Upper lobe of left lung (tissue), 4 donors: ENCODE measurements around the gene ANKMY1.

ENCODE experiments used
- EP300 ChIP-seq, 4 donors: sonication (generic); formaldehyde crosslinking; IDR thresholded peaks; one replicate each; pipeline ENCODE4 v1.5.1; 2017; ENCODE audit warnings: antibody characterized with exemption in 4 of 4, control low read depth in 2 of 4
- POLR2AphosphoS5 ChIP-seq, 2 donors: sonication (generic); formaldehyde crosslinking; IDR thresholded peaks; one replicate each; pipeline ENCODE4 v1.5.1; 2017; ENCODE audit warnings: antibody characterized with exemption in 2 of 2
- TF ChIP-seq, protein P1 (sequence below), 6 experiments: fragments of 450-650 bp in 4 of 6; fragments of 200-600 bp in 2 of 6; sonication (generic) in 2 of 6; IDR thresholded peaks; one replicate each; pipeline ENCODE4 v1.5.1; 2016 to 2019; ENCODE audit warnings: antibody characterized with exemption in 6 of 6

DNA sequence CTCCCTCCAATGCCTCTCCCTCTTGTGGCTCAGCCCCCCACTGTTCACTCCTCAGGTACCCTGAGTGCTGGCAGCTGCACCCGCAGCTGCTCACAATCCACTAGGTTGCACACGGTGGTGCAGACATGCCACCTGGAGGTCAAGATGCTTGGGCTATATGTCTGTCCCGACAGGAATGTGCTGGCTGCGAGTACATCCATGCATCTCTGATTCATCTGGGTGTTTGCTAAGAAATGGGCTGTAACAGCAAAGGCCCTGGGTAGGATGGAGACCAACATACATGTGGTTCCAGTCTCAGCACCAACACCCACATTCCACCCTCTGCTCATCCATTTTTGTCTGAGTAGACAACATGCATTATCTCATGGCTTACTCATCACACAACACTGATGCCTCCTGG, 31.3 kb downstream of the ANKMY1 start:
- TF ChIP-seq, protein P1, sequence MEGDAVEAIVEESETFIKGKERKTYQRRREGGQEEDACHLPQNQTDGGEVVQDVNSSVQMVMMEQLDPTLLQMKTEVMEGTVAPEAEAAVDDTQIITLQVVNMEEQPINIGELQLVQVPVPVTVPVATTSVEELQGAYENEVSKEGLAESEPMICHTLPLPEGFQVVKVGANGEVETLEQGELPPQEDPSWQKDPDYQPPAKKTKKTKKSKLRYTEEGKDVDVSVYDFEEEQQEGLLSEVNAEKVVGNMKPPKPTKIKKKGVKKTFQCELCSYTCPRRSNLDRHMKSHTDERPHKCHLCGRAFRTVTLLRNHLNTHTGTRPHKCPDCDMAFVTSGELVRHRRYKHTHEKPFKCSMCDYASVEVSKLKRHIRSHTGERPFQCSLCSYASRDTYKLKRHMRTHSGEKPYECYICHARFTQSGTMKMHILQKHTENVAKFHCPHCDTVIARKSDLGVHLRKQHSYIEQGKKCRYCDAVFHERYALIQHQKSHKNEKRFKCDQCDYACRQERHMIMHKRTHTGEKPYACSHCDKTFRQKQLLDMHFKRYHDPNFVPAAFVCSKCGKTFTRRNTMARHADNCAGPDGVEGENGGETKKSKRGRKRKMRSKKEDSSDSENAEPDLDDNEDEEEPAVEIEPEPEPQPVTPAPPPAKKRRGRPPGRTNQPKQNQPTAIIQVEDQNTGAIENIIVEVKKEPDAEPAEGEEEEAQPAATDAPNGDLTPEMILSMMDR (IDR thresholded peaks at IDR 0.05): no peak
- TF ChIP-seq EP300 (IDR thresholded peaks at IDR 0.05) (no peak), POLR2AphosphoS5 (IDR thresholded peaks at IDR 0.05) (no peak)
